SK-N-SH (cell line): ENCODE measurements around the gene NCKAP5. TPM values are rescaled to one million over a fixed set of nuclear protein-coding genes. Genes with fewer than 3 reads are reported as not detected.

Experiments
- CTCF ChIA-PET: fragments of 300-600, 350-600 bp; formaldehyde crosslinking; extraction: SDS; loops from one replicate; lab custom pipeline; 2021; lab: Yijun Ruan, JAX
- POLR2A ChIA-PET: fragments of 350-600 bp; sonication (Branson Sonifier 250); formaldehyde crosslinking; extraction: SDS; loops from one replicate; lab custom pipeline; 2020; ENCODE audit warnings: antibody characterized with exemption, inconsistent platforms; lab: Yijun Ruan, JAX
- DNase-seq: peaks from one replicate; pipeline ENCODE4 v3.0.0; 2012
- H2AFZ ChIP-seq: fragments of 200-600 bp; sonication (generic); 2 replicates; pipeline ENCODE4 v1.8.1; 2016; ENCODE audit warnings: antibody characterized with exemption, mild to moderate bottlenecking, low read depth
- H3F3A ChIP-seq: fragments of 200-600 bp; sonication (generic); replicated peaks from 2 replicates; pipeline ENCODE3; 2016; ENCODE audit warnings: antibody characterized with exemption, mild to moderate bottlenecking; ENCODE audit not compliant: insufficient read depth
- H3K27ac ChIP-seq, 2 experiments: fragments of 200-500 bp in 1 of 2; fragments of 200-600 bp in 1 of 2; sonication (Bioruptor generic) in 1 of 2; sonication (generic), shearing (Covaris generic) in 1 of 2; 2 replicates each; pipeline versions ENCODE4 v1.5.1 to v1.6.1; 2014 to 2016; ENCODE audit warnings: low read depth in 2 of 2, inconsistent platforms in 1 of 2, low read length in 1 of 2, mild to moderate bottlenecking in 1 of 2, mixed read lengths in 1 of 2
- H3K27me3 ChIP-seq: fragments of 200-600 bp; sonication (generic), shearing (Covaris generic); 2 replicates; pipeline ENCODE4 v1.6.1; 2016; ENCODE audit warnings: mixed run types; ENCODE audit not compliant: insufficient read depth
- H3K36me3 ChIP-seq, 2 experiments: fragments of 200-500 bp in 1 of 2; fragments of 200-600 bp in 1 of 2; sonication (Bioruptor generic) in 1 of 2; sonication (generic) in 1 of 2; replicated peaks in 1 of 2; 2 replicates each; pipeline versions ENCODE3 to v1.5.1; 2014 to 2016; ENCODE audit warnings: low read length in 1 of 2, mild to moderate bottlenecking in 1 of 2; ENCODE audit not compliant: insufficient read depth in 2 of 2, control insufficient read depth in 1 of 2
- H3K4me1 ChIP-seq, 2 experiments: fragments of 200-500 bp in 1 of 2; fragments of 200-600 bp in 1 of 2; sonication (Bioruptor generic) in 1 of 2; sonication (generic), shearing (Covaris generic) in 1 of 2; 2 replicates each; pipeline versions ENCODE4 v1.5.1 to v1.6.1; 2014 to 2016; ENCODE audit warnings: low read depth in 1 of 2, low read length in 1 of 2, mixed run types in 1 of 2; ENCODE audit not compliant: insufficient read depth in 2 of 2, control insufficient read depth in 1 of 2
- H3K4me2 ChIP-seq: fragments of 200-600 bp; sonication (generic), shearing (Covaris generic); 2 replicates; pipeline ENCODE4 v1.6.1; 2017; ENCODE audit warnings: mixed run types
- H3K4me3 ChIP-seq, 2 experiments: fragments of 200-500 bp in 1 of 2; fragments of 200-600 bp in 1 of 2; sonication (Bioruptor generic) in 1 of 2; sonication (generic), shearing (Covaris generic) in 1 of 2; 2 replicates each; pipeline versions ENCODE4 v1.5.1 to v1.8.1; 2014 to 2016; ENCODE audit warnings: low read depth in 2 of 2, inconsistent platforms in 1 of 2, low read length in 1 of 2, mild to moderate bottlenecking in 1 of 2, mixed read lengths in 1 of 2, moderate library complexity in 1 of 2
- H3K79me2 ChIP-seq: fragments of 200-600 bp; sonication (generic); 2 replicates; pipeline ENCODE4 v1.8.1; 2017; ENCODE audit warnings: mild to moderate bottlenecking; ENCODE audit not compliant: insufficient read depth
- H3K9ac ChIP-seq: fragments of 200-600 bp; sonication (generic); 2 replicates; pipeline ENCODE4 v1.6.1; 2017; ENCODE audit warnings: mixed run types
- H3K9me2 ChIP-seq: fragments of 200-600 bp; sonication (generic); 2 replicates; pipeline ENCODE4 v1.6.1; 2017; ENCODE audit warnings: mixed run types
- H3K9me3 ChIP-seq: fragments of 200-600 bp; sonication (generic); 2 replicates; pipeline ENCODE4 v1.6.1; 2017; ENCODE audit warnings: mixed run types, mild to moderate bottlenecking, moderate library complexity
- H4K20me1 ChIP-seq: fragments of 200-600 bp; sonication (generic); 2 replicates; pipeline ENCODE4 v1.6.1; 2017; ENCODE audit warnings: mild to moderate bottlenecking, mixed run types; ENCODE audit not compliant: insufficient read depth
- ELF1 ChIP-seq: IDR thresholded peaks from 2 replicates; pipeline ENCODE4 v1.4.0; 2012
- EP300 ChIP-seq, 2 experiments: IDR thresholded peaks; 2 replicates each; pipeline versions ENCODE4 v1.4.0 to v1.6.1; 2012; ENCODE audit warnings: borderline replicate concordance in 1 of 2, low read depth in 1 of 2, low read length in 1 of 2
- GATA2 ChIP-seq: sonication (generic); formaldehyde crosslinking; IDR thresholded peaks from 2 replicates; pipeline ENCODE4 v1.5.0; 2020; ENCODE audit warnings: mild to moderate bottlenecking, missing genetic modification reagents
- JUND ChIP-seq: IDR thresholded peaks from 2 replicates; pipeline ENCODE4 v1.4.0; 2012
- NFIC ChIP-seq: IDR thresholded peaks from 2 replicates; pipeline ENCODE4 v1.4.0; 2012; ENCODE audit warnings: borderline replicate concordance
- NRF1 ChIP-seq: IDR thresholded peaks from 2 replicates; pipeline ENCODE4 v1.6.1; 2012; ENCODE audit warnings: low read depth, mild to moderate bottlenecking, low read length
- PBX3 ChIP-seq: IDR thresholded peaks from 2 replicates; pipeline ENCODE4; 2012
- RCOR1 ChIP-seq: fragments of 150-350 bp; IDR thresholded peaks from 2 replicates; pipeline ENCODE4 v1.6.1; 2017; ENCODE audit warnings: antibody characterized with exemption, low read length
- REST ChIP-seq: IDR thresholded peaks from 2 replicates; pipeline ENCODE4 v1.6.1; 2012; ENCODE audit warnings: mild to moderate bottlenecking, low read depth, low read length, moderate library complexity
- RFX5 ChIP-seq: IDR thresholded peaks from 2 replicates; pipeline ENCODE4 v1.6.1; 2012; ENCODE audit warnings: mild to moderate bottlenecking, improper control_type of control experiment, low read length
- RXRA ChIP-seq: IDR thresholded peaks from 2 replicates; pipeline ENCODE4 v1.4.0; 2012; ENCODE audit warnings: low read depth, mild to moderate bottlenecking, borderline replicate concordance
- SIN3A ChIP-seq: IDR thresholded peaks from 2 replicates; pipeline ENCODE4 v1.6.1; 2012; ENCODE audit warnings: low read depth, mild to moderate bottlenecking, low read length, moderate library complexity, borderline replicate concordance
- SMC3 ChIP-seq: IDR thresholded peaks from 2 replicates; pipeline ENCODE4 v1.6.1; 2012; ENCODE audit warnings: low read depth, low read length, improper control_type of control experiment
- TEAD4 ChIP-seq: IDR thresholded peaks from 2 replicates; pipeline ENCODE4 v1.4.0; 2012; ENCODE audit warnings: mild to moderate bottlenecking, borderline replicate concordance; ENCODE audit not compliant: insufficient read depth
- USF1 ChIP-seq: IDR thresholded peaks from 2 replicates; pipeline ENCODE4 v1.4.0; 2012; ENCODE audit warnings: low read depth, borderline replicate concordance
- WGBS: methylation state at CpG from one replicate; pipeline ENCODE4 v1.1.6; 2017; ENCODE audit warnings: low lambda C conversion rate; 5-methylcytosine and 5-hydroxymethylcytosine counted together
- polyA plus RNA-seq, 3 experiments: library from polyadenylated mRNA; depleted of rRNA; stranded (reverse); fragments of >200 nt; gene quantifications; 2 replicates each; pipeline ENCODE4 v1.2.3, GENCODE V29; 2012
- TF ChIP-seq, protein P1 (sequence below): IDR thresholded peaks from 2 replicates; pipeline ENCODE4 v1.4.0; 2012; ENCODE audit warnings: low read depth

Gene NCKAP5
- polyA plus RNA-seq, 1 of the 3 experiments (the other 2 are of a cell fraction) = 0.02 TPM

DNA sequence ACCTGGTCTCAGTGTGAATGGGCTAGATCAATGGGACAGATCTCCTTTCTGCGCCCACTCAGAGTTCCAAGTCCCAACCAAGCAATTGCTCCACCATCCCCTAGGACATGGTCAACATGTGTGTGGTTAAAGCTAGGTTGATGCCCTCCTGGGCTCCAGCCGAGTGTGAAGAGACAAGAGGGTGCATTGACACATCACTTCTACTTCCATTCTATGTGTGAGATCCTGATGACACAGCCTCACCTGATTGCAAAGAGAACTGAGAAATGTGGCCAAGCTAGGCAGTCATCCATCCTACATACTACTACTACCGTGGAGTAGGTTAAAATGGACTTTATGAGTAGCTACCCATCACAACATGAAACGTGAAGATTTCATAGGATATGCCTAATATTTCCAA is 106.8 kb downstream of the NCKAP5 start:
- Histone ChIP-seq H3K9me2 (no peaks in the 10 kb centered on the region), H3K9ac (no peak overlapping the region), H3K79me2 (no peaks in the 10 kb centered on the region), H3K27me3 (no peaks in the 10 kb centered on the region), H2AFZ (no peak overlapping the region), H3K4me1 (no peaks in the 10 kb centered on the region), H3K27ac (no peak overlapping the region), H3K4me3 (no peak overlapping the region), H3K4me2 (no peak overlapping the region), H3K9me3 (no peaks in the 10 kb centered on the region), H3K36me3 (no peaks in the 10 kb centered on the region), H3F3A (no peaks in the 10 kb centered on the region), H4K20me1 (no peaks in the 10 kb centered on the region)
- 41% methylated on average over 4 of the region's 4 CpGs for WGBS
- ChIA-PET POLR2A (no interaction called here), CTCF (no interaction called here)
- no peak for TF ChIP-seq SMC3
- TF ChIP-seq GATA2 = no peak
- TF ChIP-seq, protein P1, sequence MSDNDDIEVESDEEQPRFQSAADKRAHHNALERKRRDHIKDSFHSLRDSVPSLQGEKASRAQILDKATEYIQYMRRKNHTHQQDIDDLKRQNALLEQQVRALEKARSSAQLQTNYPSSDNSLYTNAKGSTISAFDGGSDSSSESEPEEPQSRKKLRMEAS = no peak
- TF ChIP-seq PBX3 = no peak
- no peak for TF ChIP-seq REST
- no peak for TF ChIP-seq RCOR1
- TF ChIP-seq RXRA = no peak
- no peak for TF ChIP-seq RFX5
- no peak for TF ChIP-seq TEAD4
- TF ChIP-seq SIN3A = no peak
- no peak for TF ChIP-seq JUND
- TF ChIP-seq USF1 = no peak
- no peak for TF ChIP-seq EP300 (IDR thresholded peaks at IDR 0.05; ENCODE audit: borderline replicate concordance in 1 of 2, low read depth in 1 of 2, low read length in 1 of 2)
- TF ChIP-seq NRF1 = no peak
- no peak for TF ChIP-seq ELF1
- no peak for TF ChIP-seq NFIC
- DNase-seq = no peak
